GM04503 (cell line): ENCODE results near the gene ACAD11.
"Not testable (repeated sequence)": the region's sequence is repeated elsewhere in the genome, so short reads cannot be mapped to it uniquely, and the experiment has no call there.

Experiments
- DNase-seq: peaks from one replicate; pipeline ENCODE4 v3.0.0-alpha.2; 2012; ENCODE audit warnings: low read depth

Gene ACAD11

DNA sequence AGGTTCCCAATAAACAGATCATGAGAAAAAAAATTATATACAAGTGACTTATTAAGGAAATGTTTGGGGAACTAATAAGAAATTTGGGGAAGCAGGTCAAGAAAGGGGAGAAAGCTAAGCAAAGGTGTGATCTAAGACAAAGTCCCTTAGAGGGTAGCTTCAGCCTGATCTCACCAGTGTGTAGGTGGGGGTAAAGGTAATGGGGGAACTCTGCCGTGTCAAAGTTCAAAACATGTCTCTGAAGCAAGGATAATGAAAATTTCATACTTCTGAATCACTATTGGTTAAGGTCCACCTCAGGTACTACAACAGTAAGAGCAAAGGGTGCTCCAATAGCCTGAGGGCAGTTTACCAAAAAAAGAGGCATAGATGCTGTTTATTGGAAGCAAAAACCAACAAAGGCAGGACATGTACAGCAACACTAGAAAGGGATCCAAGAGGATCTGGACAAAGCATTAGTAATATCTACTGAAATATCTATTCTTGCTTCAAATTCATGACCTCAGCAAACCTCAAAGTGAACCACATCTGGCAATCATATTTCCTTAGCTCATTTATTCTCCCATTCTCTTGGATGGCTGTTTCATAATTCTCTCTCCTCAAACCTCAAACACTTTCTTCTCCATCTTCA lies 6.9 kb downstream of the ACAD11 start:
- DNase-seq, result peak; percentile 37

DNA sequence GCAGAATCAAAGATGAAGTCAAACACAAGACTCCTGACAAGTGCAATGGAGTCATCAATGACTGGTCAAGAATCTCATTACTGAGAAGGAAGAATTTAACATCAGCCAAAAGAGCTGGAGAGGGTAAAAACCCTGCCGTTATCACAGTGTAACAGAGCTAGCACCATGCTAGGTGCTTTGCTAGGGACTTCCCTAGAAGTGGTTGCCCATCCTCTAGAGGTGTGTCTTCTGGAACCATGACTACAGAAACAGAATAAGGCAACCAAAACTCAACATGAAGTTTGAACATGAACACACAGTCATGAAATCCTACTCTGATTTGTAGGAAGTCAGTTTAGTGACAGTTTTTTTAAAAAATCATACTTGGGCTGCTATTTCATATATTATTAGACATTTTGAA lies 9.5 kb downstream of the ACAD11 start:
- no peak for DNase-seq

DNA sequence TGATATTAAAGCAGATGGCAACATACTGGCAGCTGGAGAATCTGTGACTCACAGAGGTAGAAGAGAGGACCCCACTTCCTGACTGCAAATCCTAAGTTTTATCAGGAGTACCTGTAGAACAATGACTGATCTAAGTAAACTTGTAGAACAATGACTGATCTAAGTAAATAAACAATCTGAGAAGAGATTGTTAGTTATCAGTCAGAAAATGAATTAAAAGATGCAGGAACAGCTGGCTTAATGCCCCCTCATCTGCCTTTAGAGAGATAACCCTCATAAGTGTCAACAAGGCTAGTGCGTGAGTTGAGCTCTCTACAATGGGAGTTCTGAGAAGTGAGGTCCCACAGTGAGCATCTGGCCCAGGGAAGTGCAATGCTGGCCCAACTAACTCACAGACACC lies 14.6 kb downstream of the ACAD11 start:
- no peak for DNase-seq

DNA sequence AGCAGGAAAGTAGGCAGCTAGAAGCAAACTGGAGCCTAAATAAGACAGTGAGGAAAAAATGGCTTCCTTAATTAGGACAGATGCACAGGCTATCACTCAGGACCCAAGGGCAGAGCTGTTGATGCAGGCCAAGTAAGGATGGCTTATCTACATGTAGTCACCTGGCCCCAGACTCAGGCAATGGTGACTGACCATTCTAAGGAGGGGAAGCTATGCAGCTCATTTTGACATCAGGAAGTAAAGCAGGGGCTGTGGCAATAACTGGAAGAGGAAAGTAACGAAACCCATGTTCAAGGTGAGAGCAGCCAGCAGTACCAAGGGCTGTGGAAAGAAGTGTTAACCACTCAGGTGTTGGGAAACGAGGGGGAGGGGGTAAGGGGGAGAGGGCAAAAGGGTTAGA lies 16.2 kb downstream of the ACAD11 start:
- no peak for DNase-seq

DNA sequence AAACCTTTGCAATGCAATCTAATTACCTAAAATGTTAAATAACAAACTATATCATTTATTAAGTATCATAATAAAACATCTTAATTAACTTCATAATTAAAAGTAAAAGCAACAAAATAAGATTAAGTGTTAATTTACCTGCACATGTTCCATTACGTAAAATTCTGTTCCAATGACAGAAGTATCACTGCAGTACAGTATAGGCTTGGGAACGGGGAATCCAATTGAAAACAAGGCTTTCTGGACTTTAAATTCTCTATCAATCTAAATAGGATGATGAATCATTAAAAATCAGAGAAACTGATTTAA lies 17.1 kb downstream of the ACAD11 start:
- DNase-seq, result no peak

DNA sequence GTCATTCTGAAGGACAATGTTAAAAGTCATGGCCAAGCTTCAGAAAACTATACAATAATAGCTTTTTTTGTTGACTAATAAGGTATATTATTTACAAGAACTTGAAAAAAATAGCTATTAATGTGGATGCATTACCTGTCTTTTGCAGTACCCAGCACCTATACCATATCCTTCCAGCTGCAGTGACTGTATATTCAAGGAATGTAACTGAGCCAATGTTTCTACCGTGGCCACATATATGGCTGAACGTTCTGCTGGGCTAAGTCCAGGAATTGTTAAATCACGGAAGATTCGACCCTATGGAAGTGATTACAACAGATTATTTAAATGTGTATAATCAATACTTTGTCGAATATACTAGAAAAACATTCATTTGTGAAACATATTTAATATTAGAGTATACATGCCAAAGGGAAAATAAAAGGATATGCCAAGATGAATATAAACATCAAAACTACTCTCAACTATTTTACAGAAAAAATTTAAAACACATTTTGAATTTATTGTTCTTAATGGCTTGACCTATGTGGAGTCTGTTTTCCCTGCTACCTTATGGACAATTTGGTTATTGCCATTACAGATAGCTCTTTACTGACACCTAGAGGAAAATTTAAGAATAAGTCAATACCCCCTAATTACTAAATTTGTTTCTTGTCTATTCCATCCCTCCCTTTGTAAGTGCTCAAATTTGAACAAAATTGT lies 17.6 kb downstream of the ACAD11 start:
- DNase-seq, result no peak

DNA sequence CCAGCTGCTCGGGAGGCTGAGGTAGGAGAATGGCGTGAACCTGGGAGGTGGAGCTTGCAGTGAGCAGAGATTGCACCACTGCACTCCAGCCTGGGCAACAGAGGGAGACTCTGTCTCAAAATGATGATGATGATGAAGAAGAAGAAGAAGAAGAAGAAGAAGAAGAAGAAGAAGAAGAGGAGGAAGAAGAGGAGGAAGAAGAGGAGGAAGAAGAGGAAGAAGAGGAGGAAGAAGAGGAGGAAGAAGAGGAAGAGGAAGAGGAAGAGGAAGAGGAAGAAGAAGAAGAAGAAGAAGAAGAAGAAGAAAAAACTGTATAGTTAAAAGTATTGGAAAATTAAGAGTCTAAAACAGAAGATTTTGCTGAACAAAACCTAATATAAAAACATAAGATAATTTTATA lies 18.2 kb downstream of the ACAD11 start:
- DNase-seq, result not testable (repeated sequence)

DNA sequence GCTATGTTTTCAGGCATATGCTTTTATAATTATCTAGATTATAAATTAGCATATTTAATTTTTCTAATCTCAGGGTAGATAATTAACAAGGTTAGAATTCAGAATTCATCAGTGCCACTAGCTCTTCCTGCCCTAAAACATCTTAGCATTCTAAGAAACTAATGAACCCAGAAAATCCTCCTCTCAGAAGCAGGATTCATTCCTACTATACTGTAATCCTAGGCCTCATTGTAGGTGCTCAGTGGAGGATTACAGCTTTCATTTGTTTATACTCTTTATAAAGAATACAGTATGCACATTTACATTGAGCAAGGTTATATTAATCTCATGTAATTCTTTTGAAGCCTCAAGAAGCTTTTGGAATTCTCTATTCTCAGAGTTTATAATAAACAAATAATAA lies 20.9 kb downstream of the ACAD11 start:
- DNase-seq, result no peak

DNA sequence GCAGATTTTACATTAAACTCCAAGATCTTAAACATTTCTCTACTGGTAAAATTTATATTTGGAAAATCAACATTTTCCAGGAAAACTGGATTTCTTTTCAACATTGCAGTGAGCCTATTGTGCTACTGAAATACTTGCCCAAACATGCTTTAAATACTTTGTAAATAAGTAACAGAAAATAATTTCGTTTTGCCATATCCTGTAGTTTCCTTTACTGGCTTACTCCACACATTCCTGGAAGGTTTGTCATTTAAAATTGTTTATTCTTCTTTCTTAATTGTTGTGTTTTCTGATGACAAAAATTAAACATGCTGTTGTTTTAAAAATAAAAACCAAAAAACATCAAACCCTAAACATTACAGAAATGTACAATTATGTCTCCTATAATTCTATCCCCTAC lies 22.0 kb downstream of the ACAD11 start:
- DNase-seq, result no peak

DNA sequence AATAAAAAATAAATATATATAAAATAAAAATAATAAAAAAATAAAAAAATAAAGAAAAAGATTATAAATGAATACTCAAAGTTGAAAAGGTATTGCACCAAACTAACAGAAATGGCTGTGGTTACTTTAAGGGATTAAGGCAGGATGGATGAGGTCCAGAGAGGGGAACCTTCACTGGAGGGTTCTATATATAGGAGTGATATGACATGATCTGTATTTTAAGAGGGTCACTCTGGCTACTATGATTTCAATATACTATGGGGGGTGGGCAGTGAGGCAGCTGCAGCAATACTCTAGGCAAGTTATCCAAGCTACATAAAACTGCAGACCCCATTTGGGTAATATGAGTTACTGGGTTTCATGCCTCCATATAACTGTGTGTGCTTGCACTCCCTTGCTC lies 24.6 kb downstream of the ACAD11 start:
- DNase-seq, result no peak

DNA sequence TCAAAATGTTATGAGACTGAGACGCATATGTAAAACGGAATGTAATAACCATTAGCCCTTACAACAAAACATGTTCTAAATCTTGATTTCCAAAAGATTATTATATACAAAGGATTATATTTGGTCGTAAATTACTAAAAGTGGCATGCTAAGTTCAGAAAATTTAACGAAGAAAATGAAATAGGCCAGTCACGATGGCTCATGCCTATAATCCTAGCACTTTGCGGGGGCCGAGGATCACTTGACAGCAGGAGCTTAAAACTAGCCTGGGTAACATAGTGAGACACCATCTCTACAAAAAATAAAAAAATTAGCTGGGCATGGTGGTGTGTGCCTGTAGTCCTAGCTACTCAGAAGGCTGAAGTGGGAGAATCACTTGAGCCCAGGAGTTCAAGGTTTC lies 29.0 kb downstream of the ACAD11 start:
- no peak for DNase-seq

DNA sequence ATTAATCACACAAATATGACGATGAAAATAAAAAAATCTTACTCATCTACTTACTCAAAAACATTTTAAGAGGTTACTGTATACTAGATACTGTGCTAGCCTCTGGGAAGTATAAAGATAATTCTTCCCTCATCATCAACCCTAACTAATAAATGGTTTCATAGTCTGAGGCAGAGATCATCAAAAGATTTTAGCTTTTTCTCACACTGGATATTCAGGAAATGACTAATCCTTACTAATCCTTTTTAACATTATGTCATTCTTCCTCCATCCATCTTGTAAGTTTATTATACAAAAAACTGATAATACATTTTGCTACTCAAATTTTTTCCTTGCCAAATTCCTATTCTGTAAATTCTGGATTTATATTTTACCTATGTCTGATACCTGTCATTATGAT lies 29.7 kb downstream of the ACAD11 start:
- DNase-seq, result peak; percentile 66

DNA sequence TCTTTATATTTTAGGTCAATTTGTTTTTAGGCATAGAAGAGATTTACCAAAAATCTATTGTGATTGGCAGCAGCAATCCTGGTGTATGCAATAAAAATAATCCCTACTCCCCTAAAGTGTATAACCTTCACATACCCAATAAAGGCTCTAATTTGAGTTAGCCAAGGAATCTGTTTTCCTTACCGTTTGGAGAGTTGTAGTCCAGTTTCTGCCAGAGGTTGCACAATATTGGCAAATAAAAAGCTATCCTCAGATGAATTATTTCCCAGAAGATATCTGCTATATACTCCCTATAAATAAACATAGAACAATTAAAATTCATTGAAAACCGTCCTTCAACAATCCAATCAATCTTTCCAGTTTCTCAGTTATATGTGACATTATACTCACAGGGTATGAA lies 31.5 kb downstream of the ACAD11 start:
- DNase-seq, result no peak

DNA sequence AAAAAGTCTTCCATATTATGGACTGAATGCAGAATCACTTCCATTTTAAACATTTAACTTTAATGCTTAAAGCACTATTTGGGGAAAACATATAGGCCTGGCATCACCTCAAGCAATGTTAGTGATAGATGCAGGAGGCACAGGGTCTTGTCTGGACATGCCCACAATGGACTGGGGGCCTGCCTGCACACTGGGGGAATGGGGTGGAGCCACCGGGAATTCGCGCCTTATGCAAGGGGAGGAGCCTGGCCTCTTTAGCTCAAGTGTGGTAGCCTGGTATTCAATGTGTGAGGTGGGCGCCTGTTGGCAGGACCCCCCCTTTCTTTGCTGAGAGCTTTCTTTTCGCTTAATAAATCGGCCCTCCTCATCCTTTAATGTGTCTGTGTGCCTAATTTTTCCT lies 32.7 kb downstream of the ACAD11 start:
- no peak for DNase-seq

DNA sequence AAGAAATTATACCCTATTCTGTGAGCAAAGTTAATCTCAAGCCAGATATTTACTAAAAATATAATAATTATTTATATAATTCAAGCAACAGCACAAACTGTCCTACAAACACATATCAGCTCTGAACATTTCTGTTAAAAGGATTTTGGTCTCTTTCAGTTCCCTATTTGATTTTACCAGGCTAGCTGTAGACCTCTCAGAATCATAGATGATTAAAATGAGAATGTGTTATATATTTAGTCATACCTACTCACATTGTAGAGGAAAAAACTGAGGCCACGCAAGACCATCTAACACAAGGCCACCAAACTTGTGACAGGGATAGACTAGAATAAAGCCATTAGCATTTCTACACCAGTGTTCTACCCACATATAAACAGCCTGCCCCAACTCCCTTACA lies 34.0 kb downstream of the ACAD11 start:
- no peak for DNase-seq

DNA sequence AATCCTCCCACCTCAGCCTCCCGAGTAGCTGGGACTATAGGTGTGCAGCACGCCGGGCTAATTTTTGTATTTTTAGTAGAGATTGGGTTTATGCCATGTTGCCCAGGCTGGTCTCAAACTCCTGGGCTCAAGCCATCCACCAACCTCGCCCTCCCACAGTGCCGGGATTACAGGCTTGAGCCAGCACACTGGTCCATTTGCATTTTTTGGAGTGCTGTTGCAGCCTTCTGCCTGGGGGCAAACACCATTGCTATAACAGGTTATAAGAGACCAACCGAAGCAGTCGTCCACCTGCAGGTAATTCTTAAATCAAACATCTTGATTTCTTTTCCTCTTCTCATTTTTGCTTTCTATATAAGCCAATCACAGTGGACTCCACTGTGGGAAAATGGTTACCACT lies 34.8 kb downstream of the ACAD11 start:
- DNase-seq, result no peak

DNA sequence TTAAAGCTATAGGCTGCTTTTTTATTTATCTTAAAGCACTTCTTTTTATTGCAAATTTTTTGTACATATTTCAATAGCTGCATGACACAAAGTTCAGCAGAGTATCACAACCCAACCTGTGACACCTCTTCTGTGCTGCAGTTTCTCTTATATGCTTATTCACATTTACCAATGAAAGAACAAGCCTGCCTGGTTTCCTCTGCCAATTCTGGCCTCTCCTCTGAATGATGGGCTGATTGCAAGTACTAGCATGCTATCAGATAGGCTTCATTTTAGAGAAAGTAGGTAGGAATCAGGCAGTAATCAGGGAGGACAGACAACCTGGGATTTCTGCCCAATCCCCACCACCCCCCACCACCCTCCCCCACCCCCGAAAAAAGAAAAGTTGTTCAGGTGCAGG lies 36.0 kb downstream of the ACAD11 start:
- DNase-seq, result no peak

DNA sequence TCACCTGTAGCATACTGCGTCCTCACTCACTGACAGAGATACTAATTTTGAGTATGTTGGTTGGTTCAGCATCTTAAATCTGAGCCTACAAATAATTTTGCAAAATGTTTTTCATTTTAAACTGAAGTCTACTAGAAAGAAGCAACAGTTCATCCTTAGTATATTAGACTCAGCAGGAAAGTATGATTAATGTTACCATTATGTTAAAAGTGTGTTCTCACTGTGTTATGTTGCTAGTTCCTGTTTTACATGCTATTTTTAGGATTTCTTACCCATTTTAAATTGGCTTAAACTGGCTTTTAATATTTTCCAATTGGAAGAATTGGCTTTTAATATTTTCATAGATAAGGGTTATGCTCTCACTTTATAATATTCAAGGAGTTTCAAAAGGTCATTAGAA lies 36.8 kb downstream of the ACAD11 start:
- no peak for DNase-seq

DNA sequence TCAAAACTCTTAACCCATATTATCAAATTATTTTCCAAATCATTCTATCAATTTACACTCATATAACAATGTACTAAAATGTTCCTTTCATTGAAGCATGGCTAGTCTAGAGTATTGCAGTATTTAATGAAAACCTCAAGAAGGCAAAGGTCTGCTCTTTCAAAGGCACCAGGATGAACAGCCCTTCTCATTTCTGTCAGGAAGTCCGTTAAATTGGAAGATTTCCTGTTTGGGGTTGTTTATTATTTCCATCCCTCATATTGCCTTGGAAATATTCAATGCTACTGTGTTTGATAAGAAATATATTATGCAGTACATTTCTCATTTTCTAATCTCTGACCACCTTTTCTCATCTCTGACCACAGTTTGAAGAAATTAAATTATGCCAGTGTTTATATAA lies 37.5 kb downstream of the ACAD11 start:
- DNase-seq, result no peak

DNA sequence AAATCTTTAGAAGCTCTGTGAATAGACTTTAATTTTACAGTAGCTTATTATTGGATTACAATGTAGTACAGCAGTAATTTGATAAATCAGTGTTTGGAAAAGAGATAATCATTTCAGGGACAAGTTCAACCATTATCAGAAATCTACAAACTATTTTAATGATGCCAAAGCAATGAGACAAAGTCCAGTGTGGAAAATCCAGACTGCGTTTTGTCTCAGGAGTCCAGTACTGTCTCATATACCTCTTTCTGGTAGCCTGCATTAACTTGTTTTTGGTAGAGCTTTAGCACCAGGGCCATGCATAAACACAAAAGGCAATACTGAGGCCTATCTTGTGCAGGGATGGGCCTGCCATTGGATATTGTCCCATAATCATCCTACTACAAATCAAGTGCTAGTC lies 42.8 kb downstream of the ACAD11 start:
- no peak for DNase-seq

DNA sequence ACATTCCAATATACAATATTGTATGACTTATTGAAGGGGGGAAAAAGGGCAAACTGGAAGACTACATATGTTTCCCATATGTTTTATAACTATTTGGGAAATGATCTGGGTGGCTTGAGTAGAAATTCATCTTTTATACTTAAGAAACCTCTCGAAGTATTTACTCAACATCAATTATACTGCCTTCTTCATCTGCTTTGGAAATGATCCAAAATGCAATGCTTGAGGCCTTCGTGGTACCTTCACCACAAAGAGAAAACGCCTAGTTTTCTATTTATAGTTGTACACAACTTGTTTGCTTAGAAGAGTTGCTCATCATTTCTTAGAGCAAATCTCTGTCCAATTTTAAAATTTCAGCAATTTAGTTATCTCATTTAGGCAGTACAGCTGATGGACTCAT lies 43.7 kb downstream of the ACAD11 start:
- DNase-seq, result no peak

DNA sequence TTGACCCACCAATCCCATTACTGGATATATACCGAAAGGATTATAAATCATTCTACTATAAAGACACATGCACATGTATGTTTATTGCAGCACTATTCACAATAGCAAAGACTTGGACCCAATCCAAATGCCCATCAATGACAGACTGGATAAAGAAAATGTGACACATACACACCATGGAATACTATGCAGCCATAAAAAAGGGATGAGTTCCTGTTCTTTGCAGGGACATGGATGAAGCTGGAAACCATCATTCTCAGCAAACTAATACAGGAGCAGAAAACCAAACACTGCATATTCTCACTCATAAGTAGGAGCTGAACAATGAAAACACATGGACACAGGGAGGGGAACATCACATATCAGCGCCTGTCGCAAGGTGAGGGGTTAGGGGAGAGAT lies 44.3 kb downstream of the ACAD11 start:
- not testable (repeated sequence) for DNase-seq

DNA sequence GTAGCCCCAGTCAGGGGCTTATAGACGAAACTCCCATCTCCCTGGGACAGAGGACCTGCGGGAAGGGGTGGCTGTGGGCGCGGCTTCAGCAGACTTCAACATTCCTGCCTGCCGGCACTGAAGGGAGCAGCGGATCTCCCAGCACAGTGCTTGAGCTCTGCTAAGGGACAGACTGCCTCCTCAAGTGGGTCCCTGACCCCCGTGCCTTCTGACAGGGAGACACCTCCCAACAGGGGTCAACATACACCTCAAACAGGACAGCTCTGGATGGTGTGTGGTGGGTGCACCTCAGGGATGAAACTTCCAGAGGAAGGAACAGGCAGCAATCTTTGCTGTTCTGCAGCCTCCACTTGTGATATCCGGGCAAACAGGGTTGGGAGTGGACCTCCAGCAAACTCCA lies 53.0 kb downstream of the ACAD11 start:
- DNase-seq, result not testable (repeated sequence)

DNA sequence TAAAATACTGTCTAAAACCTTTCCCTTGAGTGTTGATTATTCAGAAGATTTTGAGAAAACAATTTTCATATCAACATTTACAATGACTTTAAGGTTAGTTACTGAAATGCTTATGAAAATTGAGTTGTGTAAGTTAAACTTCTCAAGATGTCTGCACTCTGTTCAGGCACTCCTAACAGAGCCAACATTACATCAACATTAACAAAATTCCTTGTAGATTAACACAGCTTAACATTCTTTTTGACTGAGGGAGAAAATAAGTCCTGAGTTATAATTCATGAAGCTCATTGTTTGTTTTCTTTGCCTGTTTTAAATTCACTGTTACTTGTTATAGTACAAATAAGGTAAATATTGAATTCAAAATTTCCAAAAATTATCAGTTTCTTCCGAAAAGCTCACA lies 53.5 kb downstream of the ACAD11 start:
- DNase-seq, result no peak
